PC-9 (cell line): ENCODE results near the gene PCYT2. TPM values are rescaled to one million over a fixed set of nuclear protein-coding genes. Genes with fewer than 3 reads are reported as not detected.

ENCODE experiments used
- BruUV-seq: library from RNA; stranded (reverse); fragments of 400-500 nt; replicated peaks from 2 replicates; lab custom pipeline; 2021; lab: Mats Ljungman, UMichigan
- CTCF ChIA-PET: fragments of 300-600 bp; sonication (Branson Sonifier 250); formaldehyde crosslinking; loops from one replicate; lab custom pipeline; 2022; ENCODE audit warnings: antibody characterized with exemption; lab: Charles Lee
- POLR2A ChIA-PET: fragments of 300-600 bp; sonication (Branson Sonifier 250); formaldehyde crosslinking; loops from one replicate; lab custom pipeline; 2022; ENCODE audit warnings: antibody characterized with exemption; ENCODE audit not compliant: unreplicated experiment; lab: Charles Lee
- DNase-seq, 2 experiments: peaks; one replicate each; pipeline versions ENCODE4 v3.0.0 to v3.0.0-alpha.2; 2015 to 2022; ENCODE audit warnings: mixed read lengths in 1 of 2
- H2AFZ ChIP-seq: fragments of 200-600 bp; sonication (generic); 2 replicates; pipeline ENCODE4 v1.8.1; 2017; ENCODE audit warnings: antibody characterized with exemption
- H3F3A ChIP-seq: fragments of 200-600 bp; sonication (generic); 2 replicates; pipeline ENCODE4 v1.8.1; 2017; ENCODE audit warnings: antibody characterized with exemption, mild to moderate bottlenecking, low read depth; ENCODE audit not compliant: insufficient read depth
- H3K27ac ChIP-seq: fragments of 200-600 bp; sonication (generic); 2 replicates; pipeline ENCODE4 v1.6.1; 2016; ENCODE audit warnings: mixed run types
- H3K27me3 ChIP-seq: fragments of 200-600 bp; sonication (generic); 2 replicates; pipeline ENCODE4 v1.6.1; 2016; ENCODE audit warnings: low read depth, mixed run types; ENCODE audit not compliant: insufficient read depth
- H3K36me3 ChIP-seq: fragments of 200-600 bp; sonication (generic); 2 replicates; pipeline ENCODE4 v1.6.1; 2016; ENCODE audit warnings: low read depth, mixed run types
- H3K4me1 ChIP-seq: fragments of 200-600 bp; sonication (generic); replicated peaks from 2 replicates; pipeline ENCODE4 v1.6.1; 2016; ENCODE audit warnings: mixed run types; ENCODE audit not compliant: insufficient read depth
- H3K4me2 ChIP-seq: fragments of 200-600 bp; sonication (generic); 2 replicates; pipeline ENCODE4 v1.6.1; 2017; ENCODE audit warnings: mixed run types
- H3K4me3 ChIP-seq: fragments of 200-600 bp; sonication (generic); 2 replicates; pipeline ENCODE4 v1.6.1; 2016; ENCODE audit warnings: mixed run types
- H3K79me2 ChIP-seq: fragments of 200-600 bp; sonication (generic); 2 replicates; pipeline ENCODE4 v1.6.1; 2017; ENCODE audit warnings: low read depth, mixed run types
- H3K9me2 ChIP-seq: fragments of 200-600 bp; sonication (generic); 2 replicates; pipeline ENCODE4 v1.8.1; 2017; ENCODE audit warnings: mild to moderate bottlenecking; ENCODE audit not compliant: insufficient read depth
- H3K9me3 ChIP-seq: fragments of 200-600 bp; sonication (generic); 2 replicates; pipeline ENCODE4 v1.8.1; 2016; ENCODE audit warnings: low read depth; ENCODE audit not compliant: insufficient read depth
- H4K20me1 ChIP-seq: fragments of 200-600 bp; sonication (generic); 2 replicates; pipeline ENCODE4 v1.8.1; 2017; ENCODE audit not compliant: insufficient read depth
- EZH2 ChIP-seq: fragments of 200-600 bp; sonication (generic); IDR thresholded peaks from 2 replicates; pipeline ENCODE4 v1.8.0; 2017; ENCODE audit warnings: antibody characterized with exemption, low read depth
- intact Hi-C: fragments of 100-400 bp; cut with micrococcal nuclease; formaldehyde crosslinking; loops from one replicate; pipeline ENCODE4 v1.10.0; 2022; ENCODE audit not compliant: unreplicated experiment
- total RNA-seq: library from RNA; stranded (reverse); gene quantifications from 2 replicates; pipeline ENCODE4 v1.2.3, GENCODE V29; 2021
- TF ChIP-seq, protein P1 (sequence below): fragments of 200-600 bp; sonication (generic); conservative IDR thresholded peaks from 2 replicates; pipeline ENCODE4 v1.6.1; 2017; ENCODE audit warnings: mixed run types, antibody characterized with exemption, mild to moderate bottlenecking, moderate library complexity

Gene PCYT2
- total RNA-seq, 1 experiment from 2014 or later: 82.2 TPM

DNA sequence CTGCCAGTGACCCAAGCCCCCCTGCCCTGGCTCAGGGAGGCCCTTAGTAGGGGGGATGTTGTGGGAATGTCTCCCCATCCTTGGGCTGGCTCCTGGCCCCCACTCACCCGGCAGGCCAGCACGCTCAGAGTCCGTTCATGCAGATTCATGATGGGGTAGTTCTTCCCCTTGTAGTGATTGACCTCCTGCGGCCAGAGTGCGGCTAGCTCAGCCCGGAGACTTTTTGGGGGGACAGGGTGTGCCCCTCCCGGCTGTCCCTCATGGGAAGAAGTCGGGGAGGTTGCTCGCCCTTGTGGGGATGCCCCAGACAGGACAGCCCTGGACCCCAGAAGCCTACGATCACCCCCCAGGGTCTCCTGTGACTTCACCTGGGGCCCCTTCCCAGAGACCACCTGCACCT is 5.2 kb downstream of the PCYT2 start:
- intact Hi-C loops: no loop called here
- ChIA-PET POLR2A (no interaction called here), CTCF (interaction anchor here (0.5 kb wide), 1 partner anchor 48 kb away, joined by 20 read pairs; no protein-coding TSS in a partner anchor)
- Histone ChIP-seq H3K79me2 (no peaks in the 10 kb centered on the region), H3K4me2 (no peak overlapping the region), H3F3A (no peaks in the 10 kb centered on the region; the same call in 1 of the 2 replicates), H3K36me3 (no peaks in the 10 kb centered on the region), H3K4me1 (0 out of 2 replicates have a peak, but pooled peaks cover 7% of the 10 kb centered on the region), H3K9me2 (no peaks in the 10 kb centered on the region), H3K27me3 (no peaks in the 10 kb centered on the region), H4K20me1 (no peaks in the 10 kb centered on the region), H3K9me3 (no peaks in the 10 kb centered on the region), H2AFZ (no peak overlapping the region), H3K4me3 (no peak overlapping the region), H3K27ac (no peak overlapping the region)
- no TSS peak for BruUV-seq
- TF ChIP-seq EZH2: no peak
- TF ChIP-seq, protein P1, sequence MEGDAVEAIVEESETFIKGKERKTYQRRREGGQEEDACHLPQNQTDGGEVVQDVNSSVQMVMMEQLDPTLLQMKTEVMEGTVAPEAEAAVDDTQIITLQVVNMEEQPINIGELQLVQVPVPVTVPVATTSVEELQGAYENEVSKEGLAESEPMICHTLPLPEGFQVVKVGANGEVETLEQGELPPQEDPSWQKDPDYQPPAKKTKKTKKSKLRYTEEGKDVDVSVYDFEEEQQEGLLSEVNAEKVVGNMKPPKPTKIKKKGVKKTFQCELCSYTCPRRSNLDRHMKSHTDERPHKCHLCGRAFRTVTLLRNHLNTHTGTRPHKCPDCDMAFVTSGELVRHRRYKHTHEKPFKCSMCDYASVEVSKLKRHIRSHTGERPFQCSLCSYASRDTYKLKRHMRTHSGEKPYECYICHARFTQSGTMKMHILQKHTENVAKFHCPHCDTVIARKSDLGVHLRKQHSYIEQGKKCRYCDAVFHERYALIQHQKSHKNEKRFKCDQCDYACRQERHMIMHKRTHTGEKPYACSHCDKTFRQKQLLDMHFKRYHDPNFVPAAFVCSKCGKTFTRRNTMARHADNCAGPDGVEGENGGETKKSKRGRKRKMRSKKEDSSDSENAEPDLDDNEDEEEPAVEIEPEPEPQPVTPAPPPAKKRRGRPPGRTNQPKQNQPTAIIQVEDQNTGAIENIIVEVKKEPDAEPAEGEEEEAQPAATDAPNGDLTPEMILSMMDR: no peak
- DNase-seq: no peak

DNA sequence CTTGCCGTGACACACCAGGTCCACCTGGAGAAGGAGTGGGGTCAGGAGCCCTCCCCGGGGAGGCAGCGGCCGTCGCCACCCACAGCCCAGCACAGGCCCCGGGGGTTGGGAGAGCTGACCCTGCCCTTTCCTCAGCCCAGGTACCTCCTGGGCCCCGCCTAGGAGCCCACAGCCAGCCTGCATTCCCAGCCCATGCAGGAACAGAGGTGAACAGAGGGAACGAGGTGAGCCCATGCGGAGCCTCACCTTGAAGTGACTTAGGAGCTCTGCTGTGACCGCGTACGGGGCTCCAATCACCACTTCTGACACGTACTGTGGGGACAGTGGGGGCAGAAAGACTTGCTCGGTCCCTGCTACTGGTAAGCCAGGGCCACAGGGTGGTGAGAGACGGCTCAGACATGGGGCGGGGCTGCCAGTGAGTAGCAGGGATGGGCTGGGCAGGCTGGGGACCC is 5.7 kb downstream of the PCYT2 start:
- Histone ChIP-seq H3K4me3 (no peak overlapping the region), H3K79me2 (no peaks in the 10 kb centered on the region), H3K9me3 (no peaks in the 10 kb centered on the region), H2AFZ (no peak overlapping the region), H3K27me3 (no peaks in the 10 kb centered on the region), H4K20me1 (no peaks in the 10 kb centered on the region), H3K9me2 (no peaks in the 10 kb centered on the region), H3K27ac (no peak overlapping the region), H3K36me3 (no peaks in the 10 kb centered on the region), H3K4me2 (no peak overlapping the region), H3K4me1 (0 out of 2 replicates have a peak, but pooled peaks cover 7% of the 10 kb centered on the region), H3F3A (no peaks in the 10 kb centered on the region; the same call in 1 of the 2 replicates)
- TF ChIP-seq, protein P1: no peak
- no peak for TF ChIP-seq EZH2
- no peak for DNase-seq
- POLR2A ChIA-PET: no interaction called here
- BruUV-seq: no TSS peak
- intact Hi-C loops: no loop called here
- CTCF ChIA-PET: no interaction called here

DNA sequence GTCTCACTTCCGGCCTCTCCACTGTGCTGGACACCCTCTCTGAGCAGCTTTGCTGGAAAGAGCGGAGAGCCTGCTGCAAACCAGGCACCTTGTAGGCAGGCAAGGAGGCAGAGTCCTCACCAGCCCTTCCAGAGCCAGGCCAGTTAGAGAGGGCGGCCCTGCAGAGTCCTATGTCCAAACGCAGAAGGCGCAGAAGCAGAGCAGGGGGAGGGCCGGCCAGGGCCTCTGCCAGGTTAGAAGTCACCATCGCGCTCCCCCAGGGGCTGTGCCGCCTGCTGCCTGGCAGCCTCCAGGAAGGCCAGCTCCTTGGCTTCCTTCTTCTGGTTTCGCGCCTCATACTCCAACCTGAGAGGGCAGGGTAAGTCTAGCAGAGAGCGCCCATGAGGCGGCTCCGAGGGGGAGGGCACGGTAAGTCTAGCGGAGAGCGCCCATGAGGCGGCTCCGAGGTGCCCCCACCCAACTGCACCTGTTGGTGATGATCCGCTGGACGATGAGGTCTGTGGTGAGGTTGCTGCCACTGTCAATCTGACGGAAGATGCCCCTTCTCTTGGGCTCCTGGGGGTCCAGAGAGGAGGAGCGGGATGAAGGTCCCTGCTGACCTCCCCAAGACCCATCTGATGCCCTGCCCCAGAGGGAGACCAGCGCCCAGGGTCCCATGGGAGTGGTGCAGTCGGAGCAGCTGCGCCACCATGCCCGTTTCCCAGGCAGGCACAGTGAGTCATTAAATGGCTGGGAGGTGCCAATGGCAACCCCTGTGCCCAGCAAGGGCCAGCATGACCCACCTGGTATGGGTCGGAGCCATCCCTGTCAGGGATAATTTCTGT is 6.4 kb downstream of the PCYT2 start:
- no TSS peak for BruUV-seq
- H3K4me2 ChIP-seq: no peak overlapping the region
- CTCF ChIA-PET: no interaction called here
- no peaks in the 10 kb centered on the region for H3K27me3 ChIP-seq
- no peaks in the 10 kb centered on the region for H4K20me1 ChIP-seq
- no peaks in the 10 kb centered on the region for H3K9me2 ChIP-seq
- intact Hi-C loops: no loop called here
- TF ChIP-seq, protein P1: no peak
- TF ChIP-seq EZH2: no peak
- H3K4me1 ChIP-seq: peaks cover 3% of the 10 kb centered on the region; the same call in 1 of the 2 replicates
- H3K27ac ChIP-seq: no peak overlapping the region
- no peak overlapping the region for H2AFZ ChIP-seq
- no peaks in the 10 kb centered on the region for H3K9me3 ChIP-seq
- H3F3A ChIP-seq: no peaks in the 10 kb centered on the region; the same call in 1 of the 2 replicates
- H3K4me3 ChIP-seq: no peak overlapping the region
- H3K79me2 ChIP-seq: no peaks in the 10 kb centered on the region
- no peaks in the 10 kb centered on the region for H3K36me3 ChIP-seq
- DNase-seq: no peak
- POLR2A ChIA-PET: no interaction called here
